SK-N-SH (cell line): ENCODE data around the gene GARNL3. TPM values are rescaled to one million over a fixed set of nuclear protein-coding genes. Genes with fewer than 3 reads are reported as not detected.

Source experiments
- CTCF ChIA-PET: fragments of 300-600, 350-600 bp; formaldehyde crosslinking; extraction: SDS; loops from one replicate; lab custom pipeline; 2021; lab: Yijun Ruan, JAX
- POLR2A ChIA-PET: fragments of 350-600 bp; sonication (Branson Sonifier 250); formaldehyde crosslinking; extraction: SDS; loops from one replicate; lab custom pipeline; 2020; ENCODE audit warnings: antibody characterized with exemption, inconsistent platforms; lab: Yijun Ruan, JAX
- DNase-seq: peaks from one replicate; pipeline ENCODE4 v3.0.0; 2012
- H2AFZ ChIP-seq: fragments of 200-600 bp; sonication (generic); 2 replicates; pipeline ENCODE4 v1.8.1; 2016; ENCODE audit warnings: antibody characterized with exemption, mild to moderate bottlenecking, low read depth
- H3F3A ChIP-seq: fragments of 200-600 bp; sonication (generic); replicated peaks from 2 replicates; pipeline ENCODE3; 2016; ENCODE audit warnings: antibody characterized with exemption, mild to moderate bottlenecking; ENCODE audit not compliant: insufficient read depth
- H3K27ac ChIP-seq, 2 experiments: fragments of 200-500 bp in 1 of 2; fragments of 200-600 bp in 1 of 2; sonication (Bioruptor generic) in 1 of 2; sonication (generic), shearing (Covaris generic) in 1 of 2; 2 replicates each; pipeline versions ENCODE4 v1.5.1 to v1.6.1; 2014 to 2016; ENCODE audit warnings: low read depth in 2 of 2, inconsistent platforms in 1 of 2, low read length in 1 of 2, mild to moderate bottlenecking in 1 of 2, mixed read lengths in 1 of 2
- H3K27me3 ChIP-seq: fragments of 200-600 bp; sonication (generic), shearing (Covaris generic); 2 replicates; pipeline ENCODE4 v1.6.1; 2016; ENCODE audit warnings: mixed run types; ENCODE audit not compliant: insufficient read depth
- H3K36me3 ChIP-seq, 2 experiments: fragments of 200-500 bp in 1 of 2; fragments of 200-600 bp in 1 of 2; sonication (Bioruptor generic) in 1 of 2; sonication (generic) in 1 of 2; replicated peaks in 1 of 2; 2 replicates each; pipeline versions ENCODE3 to v1.5.1; 2014 to 2016; ENCODE audit warnings: low read length in 1 of 2, mild to moderate bottlenecking in 1 of 2; ENCODE audit not compliant: insufficient read depth in 2 of 2, control insufficient read depth in 1 of 2
- H3K4me1 ChIP-seq, 2 experiments: fragments of 200-500 bp in 1 of 2; fragments of 200-600 bp in 1 of 2; sonication (Bioruptor generic) in 1 of 2; sonication (generic), shearing (Covaris generic) in 1 of 2; 2 replicates each; pipeline versions ENCODE4 v1.5.1 to v1.6.1; 2014 to 2016; ENCODE audit warnings: low read depth in 1 of 2, low read length in 1 of 2, mixed run types in 1 of 2; ENCODE audit not compliant: insufficient read depth in 2 of 2, control insufficient read depth in 1 of 2
- H3K4me2 ChIP-seq: fragments of 200-600 bp; sonication (generic), shearing (Covaris generic); 2 replicates; pipeline ENCODE4 v1.6.1; 2017; ENCODE audit warnings: mixed run types
- H3K4me3 ChIP-seq, 2 experiments: fragments of 200-500 bp in 1 of 2; fragments of 200-600 bp in 1 of 2; sonication (Bioruptor generic) in 1 of 2; sonication (generic), shearing (Covaris generic) in 1 of 2; 2 replicates each; pipeline versions ENCODE4 v1.5.1 to v1.8.1; 2014 to 2016; ENCODE audit warnings: low read depth in 2 of 2, inconsistent platforms in 1 of 2, low read length in 1 of 2, mild to moderate bottlenecking in 1 of 2, mixed read lengths in 1 of 2, moderate library complexity in 1 of 2
- H3K79me2 ChIP-seq: fragments of 200-600 bp; sonication (generic); 2 replicates; pipeline ENCODE4 v1.8.1; 2017; ENCODE audit warnings: mild to moderate bottlenecking; ENCODE audit not compliant: insufficient read depth
- H3K9ac ChIP-seq: fragments of 200-600 bp; sonication (generic); 2 replicates; pipeline ENCODE4 v1.6.1; 2017; ENCODE audit warnings: mixed run types
- H3K9me2 ChIP-seq: fragments of 200-600 bp; sonication (generic); 2 replicates; pipeline ENCODE4 v1.6.1; 2017; ENCODE audit warnings: mixed run types
- H3K9me3 ChIP-seq: fragments of 200-600 bp; sonication (generic); 2 replicates; pipeline ENCODE4 v1.6.1; 2017; ENCODE audit warnings: mixed run types, mild to moderate bottlenecking, moderate library complexity
- H4K20me1 ChIP-seq: fragments of 200-600 bp; sonication (generic); 2 replicates; pipeline ENCODE4 v1.6.1; 2017; ENCODE audit warnings: mild to moderate bottlenecking, mixed run types; ENCODE audit not compliant: insufficient read depth
- EP300 ChIP-seq, 2 experiments: IDR thresholded peaks; 2 replicates each; pipeline versions ENCODE4 v1.4.0 to v1.6.1; 2012; ENCODE audit warnings: borderline replicate concordance in 1 of 2, low read depth in 1 of 2, low read length in 1 of 2
- FOXJ3 ChIP-seq: sonication (generic); formaldehyde crosslinking; IDR thresholded peaks from 2 replicates; pipeline ENCODE4 v1.5.1; 2020; ENCODE audit warnings: mild to moderate bottlenecking, missing genetic modification reagents
- MEF2A ChIP-seq: IDR thresholded peaks from 2 replicates; pipeline ENCODE4 v1.4.0; 2012; ENCODE audit warnings: low read depth, borderline replicate concordance
- NRF1 ChIP-seq: IDR thresholded peaks from 2 replicates; pipeline ENCODE4 v1.6.1; 2012; ENCODE audit warnings: low read depth, mild to moderate bottlenecking, low read length
- RAD21 ChIP-seq: IDR thresholded peaks from 2 replicates; pipeline ENCODE4 v1.6.1; 2012; ENCODE audit warnings: mild to moderate bottlenecking, low read length
- RFX5 ChIP-seq: IDR thresholded peaks from 2 replicates; pipeline ENCODE4 v1.6.1; 2012; ENCODE audit warnings: mild to moderate bottlenecking, improper control_type of control experiment, low read length
- RXRA ChIP-seq: IDR thresholded peaks from 2 replicates; pipeline ENCODE4 v1.4.0; 2012; ENCODE audit warnings: low read depth, mild to moderate bottlenecking, borderline replicate concordance
- SIN3A ChIP-seq: IDR thresholded peaks from 2 replicates; pipeline ENCODE4 v1.6.1; 2012; ENCODE audit warnings: low read depth, mild to moderate bottlenecking, low read length, moderate library complexity, borderline replicate concordance
- TAF1 ChIP-seq: IDR thresholded peaks from 2 replicates; pipeline ENCODE4 v1.6.1; 2012; ENCODE audit warnings: low read depth, mild to moderate bottlenecking, low read length, moderate library complexity, borderline replicate concordance
- TEAD4 ChIP-seq: IDR thresholded peaks from 2 replicates; pipeline ENCODE4 v1.4.0; 2012; ENCODE audit warnings: mild to moderate bottlenecking, borderline replicate concordance; ENCODE audit not compliant: insufficient read depth
- YY1 ChIP-seq: IDR thresholded peaks from 2 replicates; pipeline ENCODE4 v1.4.0; 2012; ENCODE audit warnings: low read depth, mild to moderate bottlenecking
- WGBS: methylation state at CpG from one replicate; pipeline ENCODE4 v1.1.6; 2017; ENCODE audit warnings: low lambda C conversion rate; 5-methylcytosine and 5-hydroxymethylcytosine counted together
- polyA plus RNA-seq, 3 experiments: library from polyadenylated mRNA; depleted of rRNA; stranded (reverse); fragments of >200 nt; gene quantifications; 2 replicates each; pipeline ENCODE4 v1.2.3, GENCODE V29; 2012
- TF ChIP-seq, protein P1 (sequence below): IDR thresholded peaks from 2 replicates; pipeline ENCODE4 v1.4.0; 2012; ENCODE audit warnings: low read depth, borderline replicate concordance

Gene GARNL3
- polyA plus RNA-seq, 1 of the 3 experiments (the other 2 are of a cell fraction), result 9.1 TPM

DNA sequence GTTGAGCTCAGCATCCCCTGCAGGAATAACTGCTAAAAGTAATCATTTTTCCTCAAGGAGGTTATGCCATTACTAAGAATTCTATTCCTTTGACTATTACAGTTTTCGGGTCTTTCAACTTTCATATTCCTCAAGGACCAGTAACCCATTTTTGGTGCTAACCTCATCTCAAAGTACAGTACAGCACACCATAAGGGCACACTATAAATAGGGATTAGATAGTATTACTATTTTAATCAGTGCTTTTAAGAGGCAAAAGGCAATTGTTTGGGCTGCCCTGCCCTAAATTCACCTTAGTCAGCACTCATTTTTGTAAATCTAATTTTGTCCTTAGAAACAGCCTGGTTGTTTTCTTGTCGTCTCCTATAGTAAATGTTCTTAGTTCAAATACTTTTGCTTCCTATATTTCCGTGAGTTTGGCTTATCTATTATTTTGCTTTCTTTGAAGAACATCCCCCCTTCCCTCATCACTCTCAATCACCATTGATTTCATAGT lies 13.6 kb upstream of the GARNL3 start:
- DNase-seq, result no peak
- no peaks in the 10 kb centered on the region for H3F3A ChIP-seq
- H3K4me1 ChIP-seq, result peaks cover 0 to under 1% of the 10 kb centered on the region in 2 experiments; a peak in 1 of 4 replicates
- no peak overlapping the region for H2AFZ ChIP-seq
- H3K9me2 ChIP-seq, result no peaks in the 10 kb centered on the region
- POLR2A ChIA-PET, result no interaction called here
- H3K36me3 ChIP-seq, result no peaks in the 10 kb centered on the region
- no peaks in the 10 kb centered on the region for H4K20me1 ChIP-seq
- H3K9me3 ChIP-seq, result no peaks in the 10 kb centered on the region
- no peak overlapping the region for H3K27ac ChIP-seq
- TF ChIP-seq SIN3A (no peak), TAF1 (no peak)
- no peak overlapping the region for H3K4me3 ChIP-seq
- H3K79me2 ChIP-seq, result no peaks in the 10 kb centered on the region
- H3K27me3 ChIP-seq, result no peaks in the 10 kb centered on the region
- H3K9ac ChIP-seq, result no peak overlapping the region
- CTCF ChIA-PET, result interaction anchor here (1.0 kb wide), 1 partner anchor 95 kb away, joined by 3 read pairs; no protein-coding TSS in a partner anchor
- WGBS, result 94% methylated on average over 3 of the region's 3 CpGs
- no peak overlapping the region for H3K4me2 ChIP-seq

DNA sequence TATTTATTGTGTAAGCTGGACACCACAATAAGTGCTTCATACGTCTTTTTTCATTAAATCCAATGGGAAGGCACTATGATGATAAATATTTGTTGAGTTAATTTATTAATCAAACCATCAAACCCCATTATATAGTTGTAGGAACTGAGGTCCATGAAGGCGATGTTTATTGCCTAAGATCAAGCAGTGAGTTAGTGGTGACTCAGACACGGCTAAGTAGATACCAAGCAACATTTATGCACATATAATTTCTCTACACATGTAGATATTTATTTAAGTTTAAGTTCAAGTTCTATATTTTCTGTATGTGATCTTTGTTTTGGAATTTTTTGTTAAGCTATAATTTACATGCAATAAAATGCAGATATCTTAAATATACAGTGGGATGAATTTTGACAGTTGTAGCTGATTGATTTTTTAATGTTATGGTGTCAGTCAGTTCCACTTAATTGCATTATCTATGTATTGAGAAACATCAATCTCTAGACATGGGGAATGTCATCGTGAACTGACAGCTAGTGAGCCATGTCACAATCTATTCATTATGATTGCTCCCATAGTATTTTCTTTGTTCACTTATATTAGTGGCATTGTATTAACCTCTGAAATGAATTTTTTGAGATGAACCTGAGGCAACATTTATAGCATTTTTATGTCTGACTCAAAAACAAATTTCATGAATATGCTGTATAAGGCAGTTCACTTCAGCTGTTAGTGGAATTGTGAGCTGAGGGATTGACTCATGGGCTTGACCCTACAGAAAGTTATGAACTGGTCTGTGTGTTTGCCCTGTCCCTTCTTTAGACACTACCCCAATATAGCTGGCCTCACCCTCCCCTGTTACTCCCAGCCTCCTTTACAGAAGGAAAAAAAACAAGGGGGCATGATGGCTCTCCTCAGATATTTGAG lies 11.9 kb upstream of the GARNL3 start:
- ChIA-PET CTCF (interaction anchor here (1.3 to 1.6 kb wide), 2 partner anchors 15 to 95 kb away, joined by 3 to 4 read pairs; no protein-coding TSS in a partner anchor), POLR2A (no interaction called here)
- Histone ChIP-seq H3K9me3 (no peaks in the 10 kb centered on the region), H3K4me2 (no peak overlapping the region), H3F3A (no peaks in the 10 kb centered on the region), H3K9me2 (no peaks in the 10 kb centered on the region), H2AFZ (no peak overlapping the region), H3K4me1 (no peaks in the 10 kb centered on the region; a peak in 1 of 4 replicates), H3K27me3 (no peaks in the 10 kb centered on the region), H4K20me1 (no peaks in the 10 kb centered on the region), H3K9ac (no peak overlapping the region), H3K27ac (no peak overlapping the region), H3K36me3 (no peaks in the 10 kb centered on the region), H3K4me3 (no peak overlapping the region), H3K79me2 (no peaks in the 10 kb centered on the region)
- no peak for TF ChIP-seq RXRA
- no peak for TF ChIP-seq TEAD4
- no peak for TF ChIP-seq MEF2A
- TF ChIP-seq FOXJ3 (CRISPR knock-in tag), result no peak
- no peak for TF ChIP-seq RAD21
- TF ChIP-seq YY1, result no peak
- TF ChIP-seq NRF1, result no peak
- TF ChIP-seq RFX5, result no peak
- TF ChIP-seq EP300 (IDR thresholded peaks at IDR 0.05; ENCODE audit: borderline replicate concordance in 1 of 2, low read depth in 1 of 2, low read length in 1 of 2), result no peak
- TF ChIP-seq, protein P1, sequence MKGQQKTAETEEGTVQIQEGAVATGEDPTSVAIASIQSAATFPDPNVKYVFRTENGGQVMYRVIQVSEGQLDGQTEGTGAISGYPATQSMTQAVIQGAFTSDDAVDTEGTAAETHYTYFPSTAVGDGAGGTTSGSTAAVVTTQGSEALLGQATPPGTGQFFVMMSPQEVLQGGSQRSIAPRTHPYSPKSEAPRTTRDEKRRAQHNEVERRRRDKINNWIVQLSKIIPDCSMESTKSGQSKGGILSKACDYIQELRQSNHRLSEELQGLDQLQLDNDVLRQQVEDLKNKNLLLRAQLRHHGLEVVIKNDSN, result no peak
- TF ChIP-seq SIN3A, result no peak
- WGBS, result 89% methylated on average over 4 of the region's 4 CpGs
- DNase-seq, result no peak
